Measurements from ENCODE around the gene SPOCK2.

Gene SPOCK2

DNA sequence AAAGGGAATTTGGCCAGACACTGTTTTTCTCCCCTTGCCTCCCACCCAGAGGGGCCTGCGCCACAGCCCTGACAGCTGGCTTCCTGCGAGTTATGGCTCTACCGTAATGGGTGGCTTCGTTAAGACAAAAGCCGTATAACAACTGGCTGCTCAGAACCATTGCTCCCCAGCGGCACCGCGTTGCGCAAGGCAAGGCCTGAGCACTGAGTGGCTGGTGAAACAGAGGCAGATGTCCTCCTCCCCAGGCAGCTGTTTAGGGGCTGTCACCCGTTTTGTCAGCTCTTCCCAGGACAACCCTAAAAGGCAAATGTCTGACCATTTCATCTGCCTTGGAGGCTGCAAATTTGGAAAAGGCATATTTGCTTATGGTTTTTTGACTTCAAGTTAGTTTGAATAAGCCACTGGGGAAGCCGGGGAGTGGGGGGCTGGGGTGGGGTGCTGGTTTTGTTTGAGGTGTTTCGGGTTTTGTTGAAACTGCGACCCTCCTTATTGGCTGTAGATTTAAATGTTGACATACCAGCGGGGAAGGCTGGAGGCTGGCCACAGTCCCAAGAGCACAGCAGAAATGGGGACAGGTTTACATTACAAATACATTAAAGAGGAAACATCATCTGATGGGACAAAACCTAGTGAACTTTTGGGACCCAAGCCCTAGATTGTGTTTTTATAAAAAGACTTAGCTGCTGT is 681 bp upstream of the SPOCK2 start:
- no peak for DNase-seq (ENCODE audit: low read depth in 1 of 2, low spot score in 1 of 2)

DNA sequence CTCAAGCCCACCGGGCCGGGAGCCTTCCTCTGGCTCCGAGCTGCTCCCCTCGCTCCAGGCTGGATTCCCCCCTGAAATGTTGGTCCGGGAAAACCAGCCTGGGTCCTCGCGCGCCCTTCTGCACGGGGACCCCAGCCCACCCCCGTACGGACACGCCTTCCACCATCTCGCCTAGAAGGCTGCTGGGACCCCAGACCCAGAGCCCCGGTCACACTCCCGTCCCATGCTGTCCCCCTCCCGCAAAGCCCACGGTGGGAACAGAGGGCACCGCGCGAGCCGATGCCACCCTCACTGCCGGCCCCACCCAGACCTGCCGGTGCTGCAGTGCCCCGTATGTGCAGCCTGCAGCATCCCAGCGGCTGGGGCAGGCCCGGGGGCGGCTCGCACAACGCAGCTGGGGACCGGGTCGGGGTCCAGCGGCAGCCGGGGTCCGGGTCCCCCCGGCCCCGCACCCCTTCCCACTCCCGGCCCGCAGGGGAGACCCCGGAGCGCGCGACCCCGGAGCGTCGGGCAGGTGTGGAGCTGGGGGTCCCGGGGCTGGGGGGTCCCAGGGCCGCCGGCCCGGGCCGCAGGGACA is 871 bp downstream of the SPOCK2 start:
- DNase-seq (ENCODE audit: low read depth in 1 of 2, low spot score in 1 of 2): no peak

DNA sequence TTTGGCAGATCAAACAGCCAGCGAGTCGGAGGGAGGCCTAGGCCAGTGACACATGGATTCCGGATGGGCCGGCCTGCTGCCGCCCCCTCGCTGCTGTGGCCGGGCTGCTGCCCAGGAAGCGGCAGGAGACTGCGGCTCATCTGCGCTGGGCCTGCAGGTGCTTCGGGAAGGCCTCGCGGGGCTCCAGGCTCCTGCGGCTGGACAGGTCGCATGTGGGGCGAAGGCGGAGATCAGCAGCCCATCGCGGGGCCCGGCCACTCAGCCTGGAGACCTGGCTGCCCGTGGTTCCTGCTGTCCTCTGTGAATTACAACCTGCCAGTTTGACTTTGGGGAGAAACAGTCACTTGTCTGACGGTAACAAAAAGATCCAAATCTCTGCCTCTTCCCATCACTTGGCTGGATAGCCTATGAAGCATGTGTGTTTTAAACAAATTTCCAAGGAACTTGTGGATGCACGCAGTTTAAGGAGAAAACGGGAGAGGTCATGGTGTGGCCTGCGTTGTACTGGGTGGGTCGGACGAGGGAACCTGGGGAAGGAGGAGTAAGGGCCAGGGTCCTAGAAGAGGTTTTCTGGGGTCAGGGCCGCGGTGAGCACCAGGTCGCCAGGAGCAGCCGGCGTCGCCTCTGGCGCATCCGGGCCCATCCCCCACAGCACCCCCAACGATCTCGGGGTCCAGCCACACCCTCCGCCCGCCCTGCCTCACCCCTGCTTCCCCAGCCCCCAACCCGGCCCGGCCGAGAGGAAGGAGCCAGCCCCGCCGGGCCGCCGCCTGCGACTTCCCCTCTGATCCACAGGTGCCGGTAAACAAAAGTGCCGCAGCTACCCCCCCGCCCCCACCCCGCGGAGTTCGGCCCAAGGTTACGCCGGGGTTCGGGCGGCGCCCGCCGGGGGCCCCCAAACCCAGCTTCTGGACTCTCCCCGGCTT is 1.6 kb downstream of the SPOCK2 start:
- no peak for DNase-seq (ENCODE audit: low read depth in 1 of 2, low spot score in 1 of 2)

DNA sequence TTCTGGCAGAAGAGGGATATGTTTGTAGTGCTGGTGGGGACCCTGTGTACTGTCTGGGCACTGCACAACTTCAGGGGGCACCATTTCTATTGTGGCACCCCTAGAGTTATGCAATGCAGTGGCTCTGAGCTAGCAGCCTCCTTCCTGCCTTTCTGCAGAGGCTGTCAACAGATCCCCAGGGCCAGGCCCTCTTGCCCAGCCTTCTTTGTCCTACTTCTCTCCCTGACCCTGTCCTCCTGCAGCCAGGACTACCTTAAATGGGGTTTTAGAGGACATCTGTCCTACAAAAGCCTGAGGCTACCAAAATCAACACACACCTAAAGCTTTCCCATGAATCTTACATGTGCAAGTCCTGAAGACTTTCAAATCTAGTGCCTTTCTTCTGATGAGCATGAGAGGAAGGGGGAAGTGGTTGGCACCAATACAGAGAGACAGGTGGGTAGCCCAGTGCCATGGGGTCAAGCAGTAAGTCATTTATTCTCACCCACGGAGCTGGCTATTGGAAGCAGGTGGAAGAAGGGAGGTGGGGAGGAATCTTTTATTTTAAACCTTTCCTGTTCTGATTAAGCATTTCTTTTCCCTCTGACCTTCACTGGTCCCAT is 2.4 kb downstream of the SPOCK2 start:
- no peak for DNase-seq (ENCODE audit: low read depth in 1 of 2, low spot score in 1 of 2)

DNA sequence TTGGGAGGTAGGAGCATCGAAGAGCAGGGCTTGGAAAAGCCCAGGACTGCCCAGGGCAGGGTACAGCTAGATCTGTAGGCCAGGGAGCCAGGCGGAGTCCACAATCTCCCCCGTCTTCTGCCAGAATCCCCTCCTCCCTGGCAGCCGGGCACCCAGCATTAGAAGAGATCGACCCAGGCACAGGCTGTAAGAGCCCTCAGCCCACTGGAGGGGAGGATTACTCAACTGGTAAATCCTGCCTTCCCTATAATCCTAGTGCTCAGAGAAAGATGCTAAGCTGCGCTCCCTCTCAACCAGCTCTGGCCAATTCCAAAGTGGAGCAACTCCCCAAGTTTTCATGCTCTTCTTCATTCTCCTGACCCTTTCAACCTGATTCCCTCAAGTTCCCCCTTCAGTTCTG is 3.2 kb downstream of the SPOCK2 start:
- DNase-seq (ENCODE audit: low read depth in 1 of 2, low spot score in 1 of 2): no peak

DNA sequence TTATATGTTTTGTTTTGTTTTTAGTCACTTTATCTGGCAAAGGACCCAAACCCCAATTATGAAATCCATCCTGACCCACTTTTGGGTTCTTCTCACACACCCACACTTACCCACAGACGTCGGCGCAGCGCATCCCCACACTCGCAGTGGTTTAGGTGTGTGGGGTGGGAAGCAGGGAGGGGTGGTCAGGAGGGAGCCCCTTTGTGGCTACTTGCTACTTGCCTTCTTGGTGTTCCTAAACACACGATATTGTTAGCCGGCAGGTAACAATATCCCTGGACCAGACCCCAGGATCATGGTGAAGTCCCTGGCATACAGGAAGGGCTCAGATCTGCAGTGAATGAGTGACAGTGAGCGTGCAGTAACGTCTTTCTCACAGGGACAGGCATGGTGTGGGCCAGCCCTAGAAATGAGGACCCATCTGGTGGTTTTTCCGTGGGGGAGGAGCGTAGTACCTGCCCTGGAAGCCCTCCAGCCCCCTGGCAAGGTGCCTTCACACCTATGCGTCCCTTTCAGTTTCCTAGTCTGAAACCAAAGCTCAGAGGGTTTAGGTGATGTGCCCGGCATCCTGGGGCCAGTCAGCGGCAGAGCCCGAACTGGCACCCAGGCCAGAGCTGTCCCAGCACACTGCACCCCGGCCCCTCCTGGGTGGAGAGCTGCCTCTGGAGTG is 4.4 kb downstream of the SPOCK2 start:
- peak; percentile 48 to 56 for DNase-seq (ENCODE audit: low read depth in 1 of 2, low spot score in 1 of 2)

DNA sequence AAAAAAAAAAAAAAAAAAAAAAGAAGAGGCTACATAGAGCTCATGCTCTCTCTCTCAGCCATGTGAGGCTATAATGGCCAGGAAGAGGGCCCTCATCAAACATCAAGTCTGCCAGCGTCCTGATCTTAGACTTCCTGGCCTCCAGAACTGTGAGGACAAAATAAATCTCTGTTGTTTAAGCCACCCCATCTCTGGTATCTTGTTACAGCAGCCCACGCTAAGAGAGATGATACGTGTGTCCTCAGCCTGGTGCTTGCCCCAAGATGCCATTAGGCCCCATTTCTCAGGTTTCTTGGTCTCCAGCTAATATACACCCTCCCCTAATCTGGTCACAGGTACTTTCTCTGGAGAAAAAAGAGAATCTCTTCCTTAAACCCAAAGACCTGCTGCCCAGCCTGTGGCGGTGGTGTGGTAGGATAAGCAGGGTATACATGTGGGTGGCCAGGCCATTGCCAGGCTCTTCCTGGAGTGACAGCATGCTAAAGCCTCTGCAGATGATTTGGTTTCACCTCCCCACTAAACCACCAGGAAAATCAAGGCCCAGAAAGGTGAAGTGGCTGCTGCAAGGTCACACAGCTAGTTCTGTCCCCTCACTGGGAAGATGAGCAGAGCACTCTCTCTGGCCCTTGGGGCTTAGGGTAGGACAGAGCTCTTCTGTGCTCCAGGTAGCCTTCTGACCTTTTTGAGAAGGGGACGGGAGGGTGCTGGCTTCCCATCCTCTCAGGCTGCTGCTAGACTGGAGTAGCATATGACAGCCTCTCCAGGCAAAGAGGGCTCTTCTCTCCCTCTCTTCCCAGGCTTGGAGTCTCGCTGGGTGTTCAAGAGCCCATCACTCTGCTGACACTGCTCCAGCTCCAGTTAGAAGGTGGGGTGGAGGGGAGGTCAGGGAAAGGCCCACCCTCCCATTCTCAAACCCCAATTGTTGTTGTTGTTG is 5.2 kb downstream of the SPOCK2 start:
- no peak for DNase-seq (ENCODE audit: low read depth in 1 of 2, low spot score in 1 of 2)

DNA sequence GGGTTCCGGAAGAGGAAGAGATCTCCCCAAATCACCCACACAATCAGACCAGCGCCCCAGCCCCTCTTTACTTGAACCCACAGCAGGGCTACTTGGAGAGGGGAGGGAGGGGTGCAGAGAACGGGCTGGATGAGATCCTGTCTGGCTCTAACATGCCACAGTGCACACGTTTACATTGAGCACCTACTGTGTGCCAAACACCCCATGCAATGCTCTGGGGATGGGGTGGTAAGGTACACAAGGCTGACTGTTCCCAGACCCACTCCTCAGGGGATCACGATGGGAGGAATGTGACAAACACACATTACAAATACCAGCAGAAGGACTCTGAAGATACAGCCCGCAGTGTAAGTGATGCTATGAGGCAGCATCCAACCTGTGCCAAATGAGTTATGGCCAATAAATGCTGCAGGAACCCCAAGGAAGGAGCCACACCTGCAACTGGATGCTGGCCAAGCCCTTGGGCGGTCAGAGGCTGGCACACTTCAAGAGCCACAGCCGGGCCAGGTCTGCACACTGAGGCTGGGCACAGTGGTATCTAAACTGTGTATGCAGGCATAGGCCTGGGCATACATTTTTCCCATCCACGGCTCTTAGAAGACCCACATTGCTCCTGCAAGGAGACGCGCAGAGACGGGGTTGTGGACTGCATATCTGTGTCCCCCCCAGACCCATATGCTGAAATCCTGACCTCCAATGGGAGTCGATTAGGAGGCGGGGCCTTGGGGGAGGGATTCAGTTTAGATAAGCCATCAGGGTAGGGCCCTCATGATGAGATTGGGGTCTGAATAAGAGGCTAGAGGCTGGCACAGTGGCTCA is 6.4 kb downstream of the SPOCK2 start:
- no peak for DNase-seq (ENCODE audit: low read depth in 1 of 2, low spot score in 1 of 2)

DNA sequence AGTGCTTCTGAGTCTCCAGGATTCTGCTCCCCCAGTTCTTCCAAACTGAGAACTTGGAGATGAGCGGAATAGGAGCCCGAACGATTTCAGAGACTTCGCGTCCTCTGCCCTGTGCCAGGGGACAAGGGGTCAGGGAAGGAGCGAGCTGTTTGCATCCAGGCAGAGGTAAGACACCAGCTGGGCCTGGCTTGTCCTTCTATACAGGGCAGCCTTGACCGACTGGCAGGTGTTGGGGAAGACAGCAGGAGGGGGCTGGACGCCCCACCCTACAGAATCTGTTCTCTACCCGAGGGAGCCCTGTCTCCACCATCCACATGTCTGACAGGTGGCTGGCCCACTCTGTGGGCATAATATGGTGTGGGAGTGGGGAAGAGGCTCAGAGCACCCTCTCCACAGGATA is 7.1 kb downstream of the SPOCK2 start:
- no peak for DNase-seq (ENCODE audit: low read depth in 1 of 2, low spot score in 1 of 2)

DNA sequence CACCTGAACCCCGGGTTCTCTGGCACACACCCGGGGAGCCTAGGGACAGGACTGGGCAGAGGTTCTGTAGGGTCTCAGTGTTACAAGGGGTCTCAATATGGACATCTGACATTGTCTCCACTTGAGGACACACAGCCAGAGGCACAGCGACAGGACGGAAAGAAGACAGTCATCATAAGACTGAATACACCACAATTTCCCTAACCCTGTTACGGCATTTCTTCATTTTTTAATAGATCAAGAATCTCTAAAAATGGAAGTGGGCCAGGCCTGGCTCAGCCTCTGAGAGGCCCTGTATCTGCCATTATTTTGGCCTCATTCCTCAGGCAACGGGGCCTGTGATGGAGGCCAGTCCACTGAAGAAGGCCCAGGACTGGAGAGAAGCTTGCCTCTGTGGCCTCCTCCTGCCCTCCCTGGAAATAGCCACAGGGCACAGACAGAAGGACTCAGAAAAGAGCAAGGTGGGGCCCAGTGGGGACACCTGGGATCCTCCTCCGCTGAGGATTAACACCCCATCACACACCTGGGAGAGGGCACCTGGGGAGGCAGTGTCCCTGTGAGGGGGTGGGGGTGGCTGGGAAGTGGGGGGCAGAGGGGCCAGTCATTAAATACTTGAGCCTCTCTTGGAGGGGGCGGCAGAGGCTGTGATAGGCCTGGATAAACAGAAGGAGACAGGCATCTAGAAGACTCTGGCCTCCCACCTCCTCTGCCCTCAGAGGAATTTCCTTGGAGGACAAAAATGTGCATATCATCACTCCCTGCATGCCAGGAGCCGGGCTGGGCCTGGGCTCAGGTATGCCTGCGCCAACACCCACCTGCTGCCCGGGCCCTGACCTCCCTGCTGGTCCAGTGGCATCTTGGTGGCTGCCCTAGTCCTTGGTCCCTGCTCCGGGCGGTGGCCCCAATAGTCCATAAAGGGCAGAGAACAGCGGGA is 8.0 kb downstream of the SPOCK2 start:
- no peak for DNase-seq (ENCODE audit: low read depth in 1 of 2, low spot score in 1 of 2)

DNA sequence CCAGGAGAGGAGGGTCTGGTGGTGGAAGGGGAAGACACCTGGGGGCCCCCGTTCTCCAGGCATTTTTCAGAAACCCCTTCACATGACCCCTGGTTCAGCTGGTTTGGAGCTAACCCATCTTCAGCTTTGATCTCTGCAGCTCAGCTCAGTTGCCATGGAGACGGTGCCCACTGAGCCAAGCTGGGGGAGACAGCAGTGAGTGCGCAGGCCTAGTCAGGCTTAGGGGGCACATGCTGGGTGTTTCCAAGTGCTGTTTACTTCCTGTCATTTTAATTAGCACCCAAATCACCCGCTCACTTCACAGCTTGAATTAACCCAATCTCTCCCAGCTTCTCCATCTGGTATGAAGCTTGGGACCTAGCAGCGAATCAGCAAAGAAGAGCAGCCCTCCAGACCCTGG is 9.0 kb downstream of the SPOCK2 start:
- peak in 1 of 2 donors; percentile 38 for DNase-seq (ENCODE audit: low read depth in 1 of 2, low spot score in 1 of 2)

DNA sequence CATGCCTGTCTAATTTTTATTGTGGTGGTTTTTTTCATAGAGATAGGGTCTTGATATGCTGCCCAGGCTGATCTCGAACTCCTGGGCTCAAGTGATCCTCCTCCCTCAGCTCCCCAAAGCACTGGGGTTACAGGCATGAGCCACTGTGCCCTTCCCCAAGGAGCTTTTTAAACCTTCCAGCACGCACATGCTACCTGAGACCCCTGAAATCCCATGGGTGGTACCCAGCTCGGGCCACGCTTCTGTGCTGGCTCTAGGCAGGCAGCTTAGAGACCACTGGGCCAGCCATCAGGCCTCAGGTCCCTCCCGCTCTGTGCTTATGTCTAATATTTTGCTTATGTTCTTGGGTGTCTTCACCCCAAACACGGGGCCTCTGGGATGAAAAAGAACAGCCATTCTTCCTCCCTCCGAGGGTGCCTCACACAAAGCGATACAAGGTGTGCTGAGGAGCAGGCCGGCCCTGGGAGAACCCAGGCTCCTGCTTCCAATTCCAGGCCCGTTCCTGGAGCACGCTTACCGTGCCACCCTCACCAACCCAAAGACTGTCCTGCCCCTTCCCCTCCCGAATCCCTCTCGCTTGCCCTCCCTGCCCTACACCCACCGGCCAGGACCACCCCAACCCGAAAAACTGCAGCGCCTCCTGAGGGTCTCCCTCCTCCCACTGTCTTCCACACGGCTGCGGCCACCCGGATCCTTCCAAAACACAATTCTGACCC is 10.9 kb downstream of the SPOCK2 start:
- no peak for DNase-seq (ENCODE audit: low read depth in 1 of 2, low spot score in 1 of 2)

DNA sequence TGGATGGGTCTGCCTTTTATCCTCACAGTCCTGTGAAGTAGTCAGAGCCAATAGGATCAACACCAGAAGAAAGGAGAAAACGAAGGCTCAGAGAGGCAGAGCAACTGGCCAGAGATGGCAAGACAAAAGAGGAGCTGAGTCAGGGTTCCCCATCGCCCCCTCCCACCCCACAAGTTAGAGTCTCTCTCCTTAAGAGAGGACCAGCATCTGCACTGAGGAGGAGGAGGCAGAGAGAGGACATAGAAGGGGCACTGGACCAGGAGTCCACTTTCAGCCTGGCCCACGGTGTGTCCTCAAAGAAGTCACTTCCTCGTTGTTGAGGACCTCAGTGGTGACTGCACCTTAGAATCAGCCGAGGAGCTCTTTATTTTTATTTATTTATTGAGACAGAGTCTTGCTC is 11.6 kb downstream of the SPOCK2 start:
- no peak for DNase-seq (ENCODE audit: low read depth in 1 of 2, low spot score in 1 of 2)

DNA sequence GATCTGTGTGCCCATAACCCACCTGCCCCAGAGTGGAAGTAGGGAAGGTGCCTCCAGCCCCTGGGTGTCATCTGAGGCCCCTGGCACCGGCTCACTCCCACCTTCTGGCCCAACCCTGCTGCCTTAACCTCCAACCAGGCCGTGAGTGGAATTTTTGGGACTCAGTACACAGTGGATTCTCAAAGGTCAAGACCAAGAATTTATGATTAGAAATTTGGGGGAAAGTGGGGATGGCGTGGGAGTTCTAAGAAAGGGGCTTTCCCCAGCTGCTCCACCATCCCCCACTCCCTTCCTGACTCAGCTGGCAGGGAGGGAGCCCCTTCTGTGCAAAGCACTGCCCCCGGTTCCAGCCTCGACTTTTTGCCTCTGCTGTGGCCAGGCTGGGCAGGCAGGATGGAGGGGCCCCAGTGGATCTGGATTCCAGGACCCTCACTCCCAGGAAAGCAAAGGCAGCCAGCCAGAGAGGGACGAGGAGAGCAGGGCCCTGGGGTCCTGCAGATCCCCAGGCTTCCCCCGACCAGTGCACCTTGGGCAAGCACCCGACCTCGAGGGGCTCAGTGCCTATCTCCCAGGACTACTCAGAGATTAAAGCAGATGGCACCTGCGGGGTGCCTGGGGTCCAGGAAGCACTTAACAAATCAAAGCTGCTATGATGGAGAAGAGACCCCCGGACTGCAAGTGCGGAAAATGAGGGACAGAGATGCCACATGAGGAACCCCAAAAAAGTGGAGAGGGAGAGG is 12.8 kb downstream of the SPOCK2 start:
- DNase-seq (ENCODE audit: low read depth in 1 of 2, low spot score in 1 of 2): no peak

DNA sequence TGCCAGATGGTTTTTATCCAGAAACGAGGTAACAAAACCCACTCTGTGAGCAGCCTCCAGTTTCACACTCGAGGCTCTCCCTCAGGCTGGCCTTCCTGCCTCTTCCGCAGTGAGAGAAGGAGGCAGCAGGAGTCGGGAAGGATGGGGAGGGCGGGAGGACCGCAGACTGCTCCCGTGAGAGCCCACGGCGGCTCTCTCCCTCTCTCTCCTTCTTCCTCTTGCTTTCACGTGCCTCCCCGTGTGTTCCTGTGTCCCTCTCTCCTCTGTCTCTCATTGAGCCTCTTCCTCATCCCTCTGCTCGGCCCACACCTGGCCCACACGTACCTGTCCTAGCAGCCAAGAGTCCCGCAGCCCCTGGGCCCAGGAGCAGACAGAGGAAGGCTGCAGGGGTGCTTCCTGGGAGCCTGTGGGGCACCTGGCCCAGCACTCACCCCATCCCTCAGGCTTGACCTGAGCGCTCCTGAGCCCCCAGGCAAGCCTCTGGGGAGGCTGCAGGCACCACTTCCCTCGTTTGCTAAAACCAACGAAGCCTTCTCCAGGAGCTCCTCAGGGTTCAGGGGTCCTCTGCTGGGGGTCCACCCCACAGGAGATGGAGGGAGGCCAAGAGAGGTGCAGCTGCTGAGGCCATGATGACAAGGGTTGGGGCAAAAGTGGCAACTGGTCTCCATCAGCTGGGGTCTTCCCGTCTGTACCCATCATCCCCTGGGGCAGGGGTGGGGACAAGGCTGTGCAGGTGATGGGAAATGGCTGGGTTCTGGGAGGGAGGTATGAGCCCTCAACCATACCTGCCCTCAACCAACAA is 13.6 kb downstream of the SPOCK2 start:
- DNase-seq (ENCODE audit: low read depth in 1 of 2, low spot score in 1 of 2): no peak

Measured in activated CD4-positive, alpha-beta T cell treated with anti-CD3 and anti-CD28 coated beads, Interleukin-2, amount 50 U/mL, for 24 hours (primary cell).